ENCODE measurements around the gene CPM. TPM values are rescaled to one million over a fixed set of nuclear protein-coding genes. Genes with fewer than 3 reads are reported as not detected.
A peak's percentile ranks its signal among the peaks of the same experiment; 100 is the strongest.

CPM gene
- total RNA-seq, 3 donors from 2014 or later (not counting 1 experiment from before 2014, with no cell fraction given) = 0.25 to 1.6 (median 0.68) TPM

DNA sequence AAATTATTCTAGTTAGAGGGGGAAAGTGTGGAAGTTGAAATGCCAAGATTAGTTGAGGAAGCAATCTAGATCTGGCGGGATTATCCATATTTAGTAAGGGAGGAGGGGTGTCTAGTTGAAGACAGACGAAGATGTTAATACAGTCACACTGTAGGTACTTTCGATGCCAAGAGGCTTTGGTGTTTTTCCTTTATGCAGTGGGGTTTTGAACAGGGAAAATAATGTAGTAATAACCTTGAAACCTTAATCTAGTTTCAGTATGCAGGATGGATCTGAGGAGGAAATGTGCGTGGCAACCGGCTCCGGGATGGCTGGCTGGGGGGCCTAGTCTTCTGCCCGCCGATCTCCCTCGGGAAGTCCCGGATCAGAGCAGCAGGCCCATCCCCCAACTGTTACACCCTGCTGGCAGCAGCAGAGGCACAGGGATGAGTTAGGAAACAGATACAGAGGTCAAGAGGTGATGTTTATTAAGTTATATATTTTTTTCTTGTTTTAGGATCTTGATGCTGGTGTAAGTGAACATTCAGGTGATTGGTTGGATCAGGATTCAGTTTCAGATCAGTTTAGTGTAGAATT lies 97.5 kb downstream of the CPM start:
- Mint-ChIP-seq H3K4me1 (peaks cover 1 to 22% of the 10 kb centered on the region in 2 donors), H3K27me3 (ENCODE audit: low read depth in 2 of 2) (no peaks in the 10 kb centered on the region), H3K4me3 (no peak overlapping the region), H3K9me3 (no peaks in the 10 kb centered on the region), H3K27ac (peak overlapping the region; percentile 63 to 66), H3K36me3 (peaks cover 22% of the 10 kb centered on the region)
- no peaks in the 10 kb centered on the region for H3K9me3 ChIP-seq (ENCODE audit: control insufficient read depth, insufficient read depth, low read length)
- H3K27ac ChIP-seq (ENCODE audit: low read length) = no peak overlapping the region
- WGBS (ENCODE audit: insufficient coverage) = 95% methylated on average over 10 of the region's 10 CpGs
- no peak for ATAC-seq
- no peak for DNase-seq
- no peaks in the 10 kb centered on the region for H3K4me1 ChIP-seq (ENCODE audit: control insufficient read depth, insufficient read depth, low read length)
- intact Hi-C loops (cut with micrococcal nuclease) = no loop called here
- no peaks in the 10 kb centered on the region for H3K27me3 ChIP-seq (ENCODE audit: control insufficient read depth, insufficient read depth, low read length)
- peaks cover 75% of the 10 kb centered on the region for H3K36me3 ChIP-seq (ENCODE audit: control insufficient read depth, insufficient read depth, low read length)
- TF ChIP-seq, protein P1, sequence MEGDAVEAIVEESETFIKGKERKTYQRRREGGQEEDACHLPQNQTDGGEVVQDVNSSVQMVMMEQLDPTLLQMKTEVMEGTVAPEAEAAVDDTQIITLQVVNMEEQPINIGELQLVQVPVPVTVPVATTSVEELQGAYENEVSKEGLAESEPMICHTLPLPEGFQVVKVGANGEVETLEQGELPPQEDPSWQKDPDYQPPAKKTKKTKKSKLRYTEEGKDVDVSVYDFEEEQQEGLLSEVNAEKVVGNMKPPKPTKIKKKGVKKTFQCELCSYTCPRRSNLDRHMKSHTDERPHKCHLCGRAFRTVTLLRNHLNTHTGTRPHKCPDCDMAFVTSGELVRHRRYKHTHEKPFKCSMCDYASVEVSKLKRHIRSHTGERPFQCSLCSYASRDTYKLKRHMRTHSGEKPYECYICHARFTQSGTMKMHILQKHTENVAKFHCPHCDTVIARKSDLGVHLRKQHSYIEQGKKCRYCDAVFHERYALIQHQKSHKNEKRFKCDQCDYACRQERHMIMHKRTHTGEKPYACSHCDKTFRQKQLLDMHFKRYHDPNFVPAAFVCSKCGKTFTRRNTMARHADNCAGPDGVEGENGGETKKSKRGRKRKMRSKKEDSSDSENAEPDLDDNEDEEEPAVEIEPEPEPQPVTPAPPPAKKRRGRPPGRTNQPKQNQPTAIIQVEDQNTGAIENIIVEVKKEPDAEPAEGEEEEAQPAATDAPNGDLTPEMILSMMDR (IDR thresholded peaks at IDR 0.05) = no peak
- no peak overlapping the region for H3K4me3 ChIP-seq (ENCODE audit: low read length)

GRCh38 chr12:68833508-68833907 lies 99.5 kb downstream of the CPM start:
- peaks cover 14% of the 10 kb centered on the region for H3K36me3 Mint-ChIP-seq
- DNase-seq (no peak), ATAC-seq (no peak)
- H3K4me3 Mint-ChIP-seq = no peak overlapping the region
- Histone ChIP-seq H3K9me3 (ENCODE audit: control insufficient read depth, insufficient read depth, low read length) (no peaks in the 10 kb centered on the region), H3K36me3 (ENCODE audit: control insufficient read depth, insufficient read depth, low read length) (peaks cover 77% of the 10 kb centered on the region), H3K4me1 (ENCODE audit: control insufficient read depth, insufficient read depth, low read length) (no peaks in the 10 kb centered on the region), H3K27me3 (ENCODE audit: control insufficient read depth, insufficient read depth, low read length) (no peaks in the 10 kb centered on the region), H3K4me3 (ENCODE audit: low read length) (no peak overlapping the region), H3K27ac (ENCODE audit: low read length) (no peak overlapping the region)
- intact Hi-C loops (cut with micrococcal nuclease) = no loop called here
- no peaks in the 10 kb centered on the region for H3K27me3 Mint-ChIP-seq (ENCODE audit: low read depth in 2 of 2)
- no peaks in the 10 kb centered on the region for H3K9me3 Mint-ChIP-seq
- TF ChIP-seq, protein P1 (IDR thresholded peaks at IDR 0.05) = no peak
- H3K4me1 Mint-ChIP-seq = peaks cover 7 to 21% of the 10 kb centered on the region in 2 donors
- H3K27ac Mint-ChIP-seq = no peak overlapping the region
- WGBS (ENCODE audit: insufficient coverage) = 100% methylated on average over 3 of the region's 4 CpGs

DNA sequence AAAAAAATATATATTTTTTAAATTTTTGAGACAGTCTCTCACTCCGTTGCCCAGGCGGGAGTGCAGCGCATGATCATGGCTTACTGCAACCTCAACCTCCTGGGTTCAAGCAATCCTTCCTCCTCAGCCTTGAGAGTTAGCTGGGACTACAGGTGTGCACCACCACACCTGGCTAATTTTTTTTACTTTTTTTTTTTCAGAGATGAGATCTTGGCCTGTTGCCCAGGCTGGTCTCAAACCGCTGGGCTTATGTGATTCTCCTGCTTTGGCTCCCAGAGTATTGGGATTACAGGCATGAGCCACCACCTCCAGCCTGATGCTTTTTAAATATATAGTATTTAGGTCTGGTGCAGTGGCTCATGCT lies 100.5 kb downstream of the CPM start:
- Mint-ChIP-seq H3K27ac (no peak overlapping the region), H3K4me1 (peaks cover 7 to 15% of the 10 kb centered on the region in 2 donors), H3K27me3 (ENCODE audit: low read depth in 2 of 2) (no peaks in the 10 kb centered on the region), H3K9me3 (no peaks in the 10 kb centered on the region), H3K4me3 (no peak overlapping the region), H3K36me3 (peaks cover 14% of the 10 kb centered on the region)
- H3K36me3 ChIP-seq (ENCODE audit: control insufficient read depth, insufficient read depth, low read length) = peaks cover 75% of the 10 kb centered on the region
- DNase-seq = no peak
- H3K4me1 ChIP-seq (ENCODE audit: control insufficient read depth, insufficient read depth, low read length) = no peaks in the 10 kb centered on the region
- 94% methylated on average over 4 of the region's 4 CpGs for WGBS (ENCODE audit: insufficient coverage)
- no peaks in the 10 kb centered on the region for H3K9me3 ChIP-seq (ENCODE audit: control insufficient read depth, insufficient read depth, low read length)
- TF ChIP-seq, protein P1 (IDR thresholded peaks at IDR 0.05) = no peak
- no peak overlapping the region for H3K4me3 ChIP-seq (ENCODE audit: low read length)
- intact Hi-C loops (cut with micrococcal nuclease) = no loop called here
- no peak for ATAC-seq
- no peak overlapping the region for H3K27ac ChIP-seq (ENCODE audit: low read length)
- H3K27me3 ChIP-seq (ENCODE audit: control insufficient read depth, insufficient read depth, low read length) = no peaks in the 10 kb centered on the region

All from natural killer cell (primary cell).